Esophagus muscularis mucosa (tissue), 4 donors: ENCODE measurements around the gene SDK2. TPM values are rescaled to one million over a fixed set of nuclear protein-coding genes. Genes with fewer than 3 reads are reported as not detected.

Source experiments
- DNase-seq: peaks from one replicate; pipeline ENCODE4 v3.0.0-alpha.2; 2017; ENCODE audit errors: extremely low spot score
- H3K27ac ChIP-seq, 4 donors: fragments of 200-600 bp; sonication (generic); replicated peaks in 1 of 4; 1 replicate in 3 of 4; 2 replicates in 1 of 4; pipeline ENCODE4 v1.5.1; 2016 to 2019; ENCODE audit warnings: mild to moderate bottlenecking in 1 of 4
- H3K27me3 ChIP-seq, 4 donors: fragments of 200-600 bp; sonication (generic); one replicate each; pipeline versions ENCODE4 v1.5.1 to v1.6.0; 2016 to 2019
- H3K36me3 ChIP-seq, 4 donors: fragments of 200-600 bp; sonication (generic); one replicate each; pipeline ENCODE4 v1.5.1; 2016 to 2019
- H3K4me1 ChIP-seq, 4 donors: fragments of 200-600 bp; sonication (generic); one replicate each; pipeline ENCODE4 v1.5.1; 2016 to 2019
- H3K4me3 ChIP-seq, 4 donors: fragments of 200-600 bp; sonication (generic); 1 replicate in 2 of 4; 2 replicates in 2 of 4; pipeline ENCODE4 v1.5.1; 2016 to 2019; ENCODE audit warnings: mild to moderate bottlenecking in 4 of 4, moderate library complexity in 1 of 4
- H3K9me3 ChIP-seq, 4 donors: fragments of 200-600 bp; sonication (generic); 1 replicate in 3 of 4; 2 replicates in 1 of 4; pipeline ENCODE4 v1.5.1; 2016 to 2019
- CTCF ChIP-seq, 3 experiments: fragments of 200-600 bp in 2 of 3; fragments of 450-650 bp in 1 of 3; sonication (generic) in 2 of 3; IDR thresholded peaks; one replicate each; pipeline ENCODE4 v1.5.1; 2017 to 2019; ENCODE audit warnings: antibody characterized with exemption in 3 of 3, mild to moderate bottlenecking in 2 of 3, moderate library complexity in 1 of 3
- EP300 ChIP-seq: sonication (generic); formaldehyde crosslinking; IDR thresholded peaks from one replicate; pipeline ENCODE4 v1.6.1; 2017; ENCODE audit warnings: antibody characterized with exemption
- POLR2A ChIP-seq: fragments of 450-650 bp; IDR thresholded peaks from one replicate; pipeline ENCODE4 v1.6.1; 2017; ENCODE audit warnings: antibody characterized with exemption, moderate library complexity, mild to moderate bottlenecking, low read depth
- POLR2AphosphoS5 ChIP-seq, 2 donors: sonication (generic); formaldehyde crosslinking; IDR thresholded peaks; one replicate each; pipeline ENCODE4 v1.6.1; 2017; ENCODE audit warnings: antibody characterized with exemption in 2 of 2
- WGBS: methylation state at CpG from one replicate; pipeline ENCODE4 v1.1.5; 2018; 5-methylcytosine and 5-hydroxymethylcytosine counted together
- intact Hi-C: fragments of 100-400 bp; cut with DNase I; formaldehyde crosslinking; loops from one replicate; pipeline ENCODE4 v1.15.1; 2023
- total RNA-seq, 4 donors: library from RNA; depleted of rRNA; stranded (reverse); fragments of >200 nt; gene quantifications; one replicate each; pipeline versions ENCODE4 v1.1.0 to v1.2.1, GENCODE V29; 2016

Gene SDK2
- total RNA-seq, 4 donors from 2014 or later: 0.42 to 2.0 (median 1.2) TPM

- no peaks in the 10 kb centered on the region for H3K4me1 ChIP-seq
- H3K27me3 ChIP-seq: peaks cover 0 to 29% (median 0%) of the 10 kb centered on the region in 4 donors
- H3K27ac ChIP-seq: no peak overlapping the region
- intact Hi-C loops: no loop called here
- WGBS: 86% methylated on average over 6 of the region's 6 CpGs
- DNase-seq: no peak
- no peaks in the 10 kb centered on the region for H3K36me3 ChIP-seq
- no peak overlapping the region for H3K4me3 ChIP-seq
- peaks cover 0 to 12% (median 4%) of the 10 kb centered on the region in 4 donors for H3K9me3 ChIP-seq
- TF ChIP-seq CTCF (IDR thresholded peaks at IDR 0.05) (no peak), EP300 (no peak), POLR2AphosphoS5 (IDR thresholded peaks at IDR 0.05) (no peak), POLR2A (no peak)
Observed at GRCh38 chr17:73485130-73485529, 159.1 kb downstream of the SDK2 start.

- DNase-seq: no peak
- H3K27ac ChIP-seq: no peak overlapping the region
- no peaks in the 10 kb centered on the region for H3K4me1 ChIP-seq
- H3K36me3 ChIP-seq: no peaks in the 10 kb centered on the region
- no peak overlapping the region for H3K4me3 ChIP-seq
- no peak for TF ChIP-seq POLR2AphosphoS5 (IDR thresholded peaks at IDR 0.05)
- WGBS: 73% methylated on average over 8 of the region's 10 CpGs
- peaks cover 0 to 12% (median 4%) of the 10 kb centered on the region in 4 donors for H3K9me3 ChIP-seq
- H3K27me3 ChIP-seq: peaks cover 0 to 31% (median 0%) of the 10 kb centered on the region in 4 donors
- intact Hi-C loops: no loop called here
Observed at GRCh38 chr17:73482894-73483293, 161.4 kb downstream of the SDK2 start.

GRCh38 chr17:73482251-73482716 lies 162.0 kb downstream of the SDK2 start:
- Histone ChIP-seq H3K9me3 (peaks cover 0 to 12% (median 4%) of the 10 kb centered on the region in 4 donors), H3K36me3 (no peaks in the 10 kb centered on the region), H3K4me1 (no peaks in the 10 kb centered on the region), H3K27ac (no peak overlapping the region), H3K27me3 (peaks cover 0 to 34% (median 0%) of the 10 kb centered on the region in 4 donors), H3K4me3 (no peak overlapping the region)
- 76% methylated on average over 16 of the region's 16 CpGs for WGBS
- intact Hi-C loops: no loop called here
- DNase-seq: no peak
- TF ChIP-seq EP300: no peak
- no peak for TF ChIP-seq CTCF (IDR thresholded peaks at IDR 0.05)
- TF ChIP-seq POLR2AphosphoS5 (IDR thresholded peaks at IDR 0.05): no peak
- no peak for TF ChIP-seq POLR2A

GRCh38 chr17:73481676-73482075 lies 162.6 kb downstream of the SDK2 start:
- Histone ChIP-seq H3K4me3 (no peak overlapping the region), H3K27ac (no peak overlapping the region), H3K4me1 (no peaks in the 10 kb centered on the region), H3K27me3 (peaks cover 0 to 35% (median 0%) of the 10 kb centered on the region in 4 donors), H3K36me3 (no peaks in the 10 kb centered on the region), H3K9me3 (peaks cover 0 to 12% (median 4%) of the 10 kb centered on the region in 4 donors)
- no peak for TF ChIP-seq POLR2A
- no peak for TF ChIP-seq POLR2AphosphoS5 (IDR thresholded peaks at IDR 0.05)
- TF ChIP-seq CTCF (IDR thresholded peaks at IDR 0.05): no peak
- TF ChIP-seq EP300: no peak
- intact Hi-C loops: no loop called here
- WGBS: 86% methylated on average over 12 of the region's 12 CpGs
- DNase-seq: no peak

- no peak overlapping the region for H3K27ac ChIP-seq
- no peaks in the 10 kb centered on the region for H3K4me1 ChIP-seq
- intact Hi-C loops: no loop called here
- H3K4me3 ChIP-seq: no peak overlapping the region
- H3K36me3 ChIP-seq: no peaks in the 10 kb centered on the region
- TF ChIP-seq EP300: no peak
- TF ChIP-seq POLR2A: no peak
- TF ChIP-seq CTCF (IDR thresholded peaks at IDR 0.05): no peak
- no peak for TF ChIP-seq POLR2AphosphoS5 (IDR thresholded peaks at IDR 0.05)
- peaks cover 0 to 12% (median 4%) of the 10 kb centered on the region in 4 donors for H3K9me3 ChIP-seq
- WGBS: 76% methylated on average over 4 of the region's 4 CpGs
- DNase-seq: no peak
- peaks cover 0 to 36% (median 0%) of the 10 kb centered on the region in 4 donors for H3K27me3 ChIP-seq
Observed at GRCh38 chr17:73480740-73481139, 163.5 kb downstream of the SDK2 start.
